HG03097 (cell line): ENCODE measurements around the gene FAM3D.
"Not testable (repeated sequence)": the region's sequence is repeated elsewhere in the genome, so short reads cannot be mapped to it uniquely, and the experiment has no call there.

Source experiments
- ATAC-seq: cut with Tn5 transposase; IDR thresholded peaks from one replicate; pipeline ENCODE4 v1.9.1; 2021; ENCODE audit not compliant: unreplicated experiment, low FRiP score

The FAM3D gene, protein sequence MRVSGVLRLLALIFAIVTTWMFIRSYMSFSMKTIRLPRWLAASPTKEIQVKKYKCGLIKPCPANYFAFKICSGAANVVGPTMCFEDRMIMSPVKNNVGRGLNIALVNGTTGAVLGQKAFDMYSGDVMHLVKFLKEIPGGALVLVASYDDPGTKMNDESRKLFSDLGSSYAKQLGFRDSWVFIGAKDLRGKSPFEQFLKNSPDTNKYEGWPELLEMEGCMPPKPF

DNA sequence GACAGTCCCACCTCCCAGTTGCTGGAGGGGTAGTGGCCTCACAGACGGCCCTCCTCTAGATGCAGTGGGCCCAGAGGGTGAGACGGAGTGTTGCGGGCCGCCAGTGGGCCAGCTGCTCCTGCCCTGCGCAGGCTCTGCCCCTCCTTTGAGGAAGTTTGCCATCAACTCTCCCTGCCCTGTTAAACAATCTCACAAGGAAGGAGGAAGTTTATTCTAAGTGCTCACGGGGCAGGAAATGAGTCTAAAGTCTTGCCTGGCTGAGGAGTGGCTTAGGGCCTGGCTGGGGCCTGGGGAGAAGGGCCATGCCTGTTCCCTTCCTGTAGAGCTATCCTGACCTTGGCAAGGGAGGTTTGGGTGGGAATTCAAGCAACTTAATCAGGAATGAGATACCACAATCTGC is at the start of gene FAM3D:
Gene FAM3D, minus strand, starts transcription at position 92 of the 400 bp plus-strand sequence. CDS start 11,211 bp downstream, outside the sequence.
- no peak for ATAC-seq

DNA sequence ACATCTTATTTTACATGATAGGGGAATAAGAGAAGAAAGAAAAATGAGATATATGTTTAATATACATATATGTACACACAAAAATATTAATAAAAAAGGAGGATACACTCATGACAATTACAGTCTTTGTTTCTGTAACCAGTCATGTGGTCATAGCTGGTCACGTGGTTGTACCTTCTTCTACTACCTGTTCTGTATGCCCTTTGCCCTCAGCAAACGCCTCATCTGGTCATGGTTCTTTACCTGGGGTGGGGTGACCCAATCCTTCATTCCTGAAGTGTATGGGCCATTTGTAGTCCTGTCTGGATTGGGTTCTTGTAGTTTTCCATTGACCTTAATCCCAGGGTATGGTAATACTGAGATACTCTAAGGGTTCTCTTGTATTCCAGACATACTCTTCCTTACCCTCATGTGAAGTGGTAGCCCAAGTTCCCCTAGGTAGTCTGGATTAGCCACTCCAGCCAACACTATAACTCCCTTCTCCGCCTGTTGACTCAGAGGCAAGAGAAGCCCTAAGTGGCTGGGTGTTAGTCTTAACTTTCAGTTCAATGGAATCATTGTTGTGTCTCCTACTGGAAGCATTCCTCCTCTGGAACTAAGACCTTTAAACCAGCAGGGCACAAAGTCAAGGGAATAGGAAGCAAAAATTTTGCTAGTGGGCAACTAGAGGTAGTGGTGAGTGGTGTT is 47.3 kb upstream of the FAM3D start:
- no peak for ATAC-seq

DNA sequence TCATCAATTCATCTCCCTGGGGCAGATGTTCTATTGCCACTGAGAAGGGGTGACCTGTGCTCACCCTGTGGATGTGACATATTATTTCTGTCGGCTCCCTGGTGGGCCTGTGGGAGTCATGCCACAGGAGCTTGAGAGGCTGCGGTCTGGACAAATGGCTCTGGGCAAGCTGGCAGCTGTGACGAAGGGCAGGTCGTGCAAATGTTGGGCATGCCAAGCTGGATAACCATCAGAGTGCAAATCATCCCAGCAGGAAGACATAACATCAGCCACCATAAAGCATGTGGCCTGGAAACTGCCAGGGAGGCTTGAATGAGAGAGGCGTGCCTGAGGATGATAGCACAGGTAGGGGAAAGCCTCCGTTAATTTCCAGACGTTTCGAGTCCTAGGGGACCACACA is 45.3 kb upstream of the FAM3D start:
- ATAC-seq, result no peak

DNA sequence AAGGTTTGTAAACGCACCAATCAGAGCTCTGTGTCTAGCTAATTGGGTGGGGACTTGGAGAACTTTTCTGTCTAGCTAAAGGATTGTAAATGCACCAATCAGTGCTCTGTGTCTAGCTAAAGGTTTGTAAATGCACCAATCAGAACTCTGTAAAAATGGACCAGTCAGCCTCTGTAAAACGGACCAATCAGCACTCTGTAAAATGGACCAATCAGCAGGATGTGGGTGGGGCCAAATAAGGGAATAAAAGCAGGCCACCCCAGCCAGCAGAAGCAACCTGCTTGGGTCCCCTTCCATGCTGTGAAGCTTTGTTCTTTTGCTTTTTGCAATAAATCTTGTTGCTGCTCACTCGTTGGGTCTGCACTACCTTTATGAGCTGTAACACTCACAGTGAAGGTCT is 42.4 kb upstream of the FAM3D start:
- not testable (repeated sequence) for ATAC-seq

DNA sequence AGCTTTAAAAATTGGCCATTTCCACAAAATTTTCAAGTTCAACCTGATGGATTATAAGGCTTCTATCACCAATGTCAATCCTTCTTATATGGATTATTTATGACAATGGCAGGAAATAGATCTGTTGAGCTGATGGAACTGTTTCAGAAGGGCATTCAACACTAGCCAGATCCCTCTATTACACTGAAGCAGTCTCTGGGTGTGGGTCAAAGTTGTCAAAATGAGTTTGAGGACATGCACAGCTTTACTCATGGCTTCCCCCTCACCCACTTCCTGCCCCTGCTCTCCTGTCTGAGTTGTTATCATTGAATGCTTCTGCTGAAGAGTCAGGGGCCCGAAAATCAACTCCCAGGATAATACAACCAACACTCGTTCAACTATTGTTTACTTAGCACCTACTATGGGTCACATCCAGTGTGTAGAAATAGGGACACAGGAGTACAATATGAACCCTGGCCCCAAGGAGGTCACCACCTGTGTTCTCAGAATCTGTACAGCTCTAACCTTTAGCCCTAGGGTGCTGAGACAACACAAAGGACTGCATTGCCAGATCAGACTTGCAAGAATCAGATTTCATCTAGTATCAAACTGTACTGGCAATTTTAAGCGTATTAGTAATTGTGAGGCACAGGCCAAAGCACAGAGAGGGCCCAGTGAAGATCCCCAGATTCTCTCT is 41.7 kb upstream of the FAM3D start:
- ATAC-seq, result no peak

DNA sequence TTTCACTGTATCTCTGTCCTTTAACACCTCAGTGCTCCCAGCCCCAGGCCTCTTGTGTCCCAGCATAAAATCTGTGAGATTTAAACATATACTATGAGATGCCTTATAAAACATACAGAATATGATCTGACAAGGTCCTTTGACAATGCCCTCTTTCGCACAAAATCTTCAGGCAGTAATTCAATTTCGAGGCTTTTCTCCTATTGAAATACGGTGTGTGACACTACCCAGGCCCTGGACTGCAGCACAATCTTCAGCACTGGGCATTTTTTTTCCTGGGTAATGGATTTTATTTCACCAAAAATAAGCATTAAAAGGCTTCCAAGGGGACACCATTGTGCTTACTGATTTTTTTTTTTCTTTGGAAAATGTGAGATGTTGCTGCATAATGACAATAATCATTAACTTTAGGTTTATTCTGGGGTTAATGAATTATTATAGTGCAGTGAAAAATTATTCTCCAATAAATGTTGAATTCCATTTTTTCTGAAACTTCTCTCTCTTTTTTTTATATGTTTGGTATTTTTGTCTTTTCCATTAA is 40.9 kb upstream of the FAM3D start:
- no peak for ATAC-seq

DNA sequence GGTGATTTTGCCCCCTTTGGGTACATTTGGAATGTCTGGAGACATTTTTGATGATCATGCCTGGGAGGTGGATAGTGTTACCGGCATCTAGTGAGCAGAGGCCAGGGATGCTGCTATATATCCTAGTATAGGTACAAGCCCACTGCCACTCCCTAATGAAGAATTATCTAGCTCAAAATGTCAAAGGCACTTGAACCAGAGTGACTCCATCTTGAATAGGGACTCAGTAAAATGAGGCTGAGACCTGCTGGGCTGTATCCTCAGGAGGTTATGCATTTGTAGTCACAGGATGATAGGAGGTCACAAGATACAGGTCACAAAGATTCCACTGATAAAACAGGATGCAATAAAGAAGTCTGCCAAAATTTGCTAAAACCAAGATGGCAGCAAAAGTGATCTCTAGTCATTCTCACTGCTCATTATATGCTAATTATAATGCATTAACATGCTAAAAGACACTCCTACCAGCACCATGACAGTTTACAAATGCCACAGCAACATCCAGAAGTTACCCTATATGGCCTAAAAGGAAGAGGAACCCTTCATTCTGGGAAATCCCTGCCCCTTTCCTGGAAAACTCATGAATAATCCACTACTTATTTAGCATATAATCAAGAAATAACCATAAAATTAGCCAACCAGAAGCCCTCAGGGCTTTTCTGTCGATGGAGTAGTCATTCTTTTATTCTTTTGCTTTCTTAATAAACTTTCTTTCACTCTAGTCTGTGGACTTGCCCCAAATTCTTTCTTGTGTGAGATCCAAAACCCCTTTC is 40.0 kb upstream of the FAM3D start:
- no peak for ATAC-seq

DNA sequence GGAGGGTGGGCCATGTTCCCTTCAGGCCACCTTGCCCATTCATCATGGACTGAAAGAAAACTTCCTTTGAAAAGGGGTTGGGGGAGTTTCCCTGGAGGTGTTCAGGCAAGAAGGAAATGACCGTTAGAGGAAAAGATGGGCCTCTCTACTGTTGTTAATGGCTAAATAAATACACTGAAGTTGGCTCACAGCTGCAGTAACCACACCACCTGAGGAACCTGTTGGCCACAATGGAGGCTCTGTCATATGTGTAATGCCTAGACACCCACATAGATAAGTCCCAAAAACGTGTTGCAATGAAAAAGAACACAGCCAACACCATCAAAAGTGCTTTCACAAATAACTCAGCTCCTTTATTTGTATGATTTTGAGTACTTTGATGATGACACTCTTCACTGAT is 38.2 kb upstream of the FAM3D start:
- ATAC-seq, result no peak

DNA sequence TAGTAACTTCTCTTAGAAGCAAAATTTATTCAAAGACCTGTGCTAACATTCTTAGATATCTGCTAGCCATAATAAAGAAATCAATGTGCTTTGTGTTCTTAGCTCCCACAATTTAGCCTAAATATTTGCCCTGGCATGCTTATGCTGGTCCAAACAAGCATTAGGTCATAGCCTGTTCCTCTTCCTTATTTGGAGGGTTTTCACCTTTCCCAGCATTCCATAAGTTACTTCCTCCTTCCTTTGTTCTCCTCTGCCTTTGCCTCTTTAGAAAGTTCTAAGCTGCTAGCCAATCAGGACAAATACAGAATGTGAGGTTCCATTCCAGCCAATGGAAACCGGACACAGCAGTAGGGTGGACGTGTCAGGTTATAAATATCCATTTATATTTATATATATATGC is 37.7 kb upstream of the FAM3D start:
- ATAC-seq, result not testable (repeated sequence)

DNA sequence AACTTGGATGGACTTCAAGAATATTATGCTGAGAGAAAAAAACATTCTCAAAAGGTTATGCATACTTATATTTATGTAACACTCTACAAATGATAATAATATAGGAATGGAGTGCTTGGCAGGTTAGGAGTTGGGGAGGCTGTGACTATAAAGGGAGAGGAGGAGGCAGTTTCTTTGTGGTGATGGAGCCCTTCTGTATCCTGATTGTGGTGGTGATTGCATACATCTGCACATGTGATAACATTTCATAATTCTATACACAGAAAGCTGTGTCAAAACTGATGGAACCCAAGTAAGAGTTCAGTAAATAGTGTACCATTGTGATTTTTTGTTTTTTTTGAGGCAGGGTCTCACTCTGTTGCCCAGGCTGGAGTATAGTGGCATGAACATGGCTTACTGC is 31.7 kb upstream of the FAM3D start:
- no peak for ATAC-seq

DNA sequence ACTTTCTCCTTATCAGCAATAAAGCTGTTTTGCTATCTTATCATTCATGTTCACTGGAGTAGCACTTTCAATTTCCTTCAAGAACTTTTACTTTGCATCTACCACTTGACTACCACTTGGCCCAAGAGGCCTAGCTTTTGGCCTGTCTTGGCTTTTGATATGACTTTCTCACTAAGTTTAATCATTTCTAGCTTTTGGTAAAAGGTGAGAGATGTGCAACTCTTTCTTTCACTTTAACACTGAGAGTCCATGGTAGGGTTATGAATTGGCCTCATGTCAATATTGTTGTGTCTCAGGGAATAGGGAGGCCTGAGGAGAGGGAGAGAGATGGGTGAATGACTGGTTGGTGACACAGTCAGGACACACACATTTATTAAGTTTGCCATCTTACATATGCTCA is 31.0 kb upstream of the FAM3D start:
- ATAC-seq, result peak; percentile 69

DNA sequence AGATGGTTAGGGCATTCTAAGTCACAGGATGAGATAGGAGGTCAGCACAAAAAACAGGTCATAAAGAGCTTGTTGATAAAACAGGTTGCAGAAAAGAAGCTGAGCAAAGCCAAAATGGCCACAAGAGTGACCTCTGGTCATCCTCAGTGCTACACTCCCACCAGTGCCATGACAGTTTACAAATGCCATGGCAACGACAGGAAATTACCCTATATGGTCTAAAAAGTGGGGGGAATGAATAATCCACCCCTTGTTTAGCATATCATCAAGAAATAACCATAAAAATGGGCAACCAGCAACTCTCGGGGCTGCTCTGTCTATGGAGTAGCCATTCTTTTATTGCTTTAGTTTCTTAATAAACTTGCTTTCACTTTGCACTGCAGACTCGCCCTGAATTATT is 30.2 kb upstream of the FAM3D start:
- not testable (repeated sequence) for ATAC-seq

DNA sequence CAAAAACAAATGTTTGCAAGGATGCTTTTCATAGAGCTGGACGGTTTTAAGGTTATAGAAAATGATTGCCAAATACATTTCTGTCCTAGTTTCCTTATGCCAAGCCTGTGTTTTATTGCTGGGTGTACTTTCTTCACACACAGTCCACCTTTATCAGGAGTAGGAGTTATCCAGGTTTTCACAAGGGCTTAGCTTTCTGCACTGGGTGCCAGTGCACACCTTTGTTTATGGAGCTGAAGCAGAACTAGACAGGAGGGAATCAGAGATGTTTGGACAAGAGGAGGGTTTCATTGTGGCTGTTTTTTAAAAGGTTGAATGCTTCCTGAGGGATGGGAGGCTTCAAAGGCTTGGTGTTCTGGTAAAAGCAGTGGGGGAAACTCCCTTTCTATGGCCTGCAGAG is 29.5 kb upstream of the FAM3D start:
- ATAC-seq, result no peak

DNA sequence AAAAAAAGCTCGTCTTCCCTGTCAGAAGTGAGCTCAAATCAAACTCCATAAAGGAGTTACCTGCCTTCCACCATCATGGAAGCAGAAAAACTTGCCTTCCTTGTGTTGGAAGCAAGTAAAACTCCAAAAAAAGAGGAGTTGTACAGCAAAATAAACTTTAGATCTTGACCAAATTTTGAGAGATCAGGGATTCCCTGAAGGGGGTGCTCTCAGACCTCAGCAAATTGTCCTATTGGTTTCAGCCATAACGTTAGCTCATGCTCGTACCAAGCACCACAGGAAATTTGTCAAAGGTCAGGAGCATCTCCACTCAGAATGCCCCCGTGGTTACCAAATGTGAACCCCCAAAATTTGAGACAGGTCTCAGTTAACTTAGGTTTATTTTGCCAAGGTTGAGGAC is 28.7 kb upstream of the FAM3D start:
- ATAC-seq, result not testable (repeated sequence)

DNA sequence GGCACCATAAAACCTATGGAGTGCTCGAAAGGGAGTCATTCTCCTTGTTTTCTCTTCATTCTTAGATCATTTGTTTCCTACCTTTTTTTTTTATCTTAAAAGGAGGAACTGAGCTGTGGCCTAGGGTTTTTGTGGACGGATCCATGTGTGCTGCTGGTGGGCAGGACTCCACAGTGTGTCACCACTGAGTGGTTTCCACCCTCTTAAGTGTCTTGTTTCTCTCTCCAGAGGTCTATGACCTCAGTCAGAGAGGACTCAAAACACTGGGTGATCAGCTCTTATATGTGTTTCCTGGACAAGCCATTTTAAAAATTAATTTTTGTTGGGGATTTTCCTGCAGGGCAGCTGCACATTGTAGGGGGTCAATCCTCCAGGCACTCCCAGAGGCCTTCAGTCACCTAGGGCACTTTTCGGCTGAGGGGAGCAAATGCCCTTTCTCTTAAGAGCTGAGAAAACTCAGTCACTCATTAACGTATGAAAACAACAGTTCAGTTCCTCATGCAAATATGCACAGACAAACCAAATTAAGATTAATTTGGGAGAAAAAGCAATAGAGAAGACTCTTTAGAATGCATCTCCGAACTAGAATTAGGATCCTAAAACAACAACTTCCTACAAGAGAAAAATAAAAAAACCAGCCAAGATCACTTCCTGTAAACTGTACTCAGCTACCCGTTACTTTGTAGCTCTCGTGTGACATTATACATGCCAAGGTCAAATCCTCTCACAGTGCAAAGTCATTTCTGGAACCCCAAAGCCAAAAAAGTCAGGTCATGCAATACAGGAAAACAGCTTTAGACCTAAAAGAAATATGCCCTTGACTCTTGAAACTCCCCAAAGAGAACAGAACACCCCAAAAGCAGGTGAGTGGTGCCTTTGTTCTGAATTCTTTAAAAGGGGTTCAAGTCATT is 27.6 kb upstream of the FAM3D start:
- ATAC-seq, result no peak

DNA sequence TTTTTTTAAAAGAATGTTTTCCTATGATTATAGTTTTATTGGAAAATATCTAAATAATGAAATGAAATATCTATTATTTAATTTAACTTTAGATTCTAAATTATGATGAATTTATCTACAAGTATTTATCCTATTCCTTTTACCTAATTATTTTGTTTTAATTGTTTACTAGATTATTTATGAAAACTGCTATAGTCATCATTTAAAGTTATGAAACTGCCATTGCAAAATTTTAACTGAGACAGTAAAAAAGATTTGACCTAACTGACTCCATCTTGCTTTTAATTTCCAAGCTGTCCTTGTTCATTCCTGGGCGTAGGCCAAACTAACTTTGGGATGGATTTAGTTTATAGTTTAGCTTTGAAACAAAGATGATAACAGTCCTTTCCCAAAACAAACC is 25.9 kb upstream of the FAM3D start:
- ATAC-seq, result no peak

DNA sequence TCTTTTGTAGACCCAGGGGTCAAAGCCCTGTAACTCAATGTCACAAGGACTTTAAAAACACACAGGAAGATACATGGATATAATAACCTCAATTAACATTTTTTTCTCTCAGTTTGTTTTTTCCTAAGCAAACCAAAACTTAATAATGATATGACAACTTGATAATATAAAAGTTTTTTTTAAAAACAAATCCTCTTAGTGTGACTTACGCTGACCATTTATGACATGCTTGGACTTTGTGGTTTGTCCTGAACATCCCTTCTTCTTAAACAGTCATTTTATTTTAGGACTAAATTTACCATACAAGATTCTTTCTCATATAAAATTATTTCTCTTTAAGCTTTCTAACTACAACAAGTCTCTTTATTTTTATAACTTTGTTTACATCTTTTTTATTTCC is 25.4 kb upstream of the FAM3D start:
- no peak for ATAC-seq

DNA sequence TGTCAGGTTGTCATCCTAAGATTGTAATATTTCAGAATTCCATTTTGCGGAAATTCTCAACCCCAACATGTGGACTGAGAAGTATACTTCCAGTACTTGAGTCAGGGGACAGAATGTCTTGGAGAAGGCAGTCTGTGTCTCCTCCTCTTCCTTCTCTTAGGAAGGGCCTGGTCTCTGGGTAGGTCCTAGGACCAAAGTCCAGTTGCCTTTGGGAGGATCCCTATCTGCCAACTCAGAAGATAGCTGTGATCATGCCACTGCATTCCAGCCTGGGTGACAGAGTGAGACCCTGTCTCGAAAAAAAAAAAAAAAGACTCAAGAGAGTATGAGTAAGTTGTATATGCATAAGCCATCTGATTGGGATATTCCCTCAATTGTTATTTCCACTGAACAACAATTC is 23.9 kb upstream of the FAM3D start:
- no peak for ATAC-seq

DNA sequence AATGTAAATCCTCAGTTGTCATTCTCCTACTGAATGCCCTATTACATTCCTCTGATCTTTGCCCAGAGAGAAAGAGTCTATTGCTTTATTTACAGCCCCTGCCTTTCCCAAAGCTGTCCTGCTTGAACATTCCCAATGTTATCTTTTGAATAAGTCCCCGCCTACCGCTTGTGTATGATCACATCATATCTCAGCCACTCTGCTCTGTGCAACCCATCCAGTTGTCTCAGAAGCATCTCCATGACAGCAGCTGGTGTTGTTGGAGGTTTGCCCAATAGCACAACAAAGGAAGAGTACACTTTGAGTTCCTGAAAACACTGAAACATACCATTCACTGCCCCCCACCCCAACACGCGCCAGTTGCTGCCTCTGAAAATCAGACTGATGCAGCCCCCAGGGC is 22.0 kb upstream of the FAM3D start:
- ATAC-seq, result no peak

DNA sequence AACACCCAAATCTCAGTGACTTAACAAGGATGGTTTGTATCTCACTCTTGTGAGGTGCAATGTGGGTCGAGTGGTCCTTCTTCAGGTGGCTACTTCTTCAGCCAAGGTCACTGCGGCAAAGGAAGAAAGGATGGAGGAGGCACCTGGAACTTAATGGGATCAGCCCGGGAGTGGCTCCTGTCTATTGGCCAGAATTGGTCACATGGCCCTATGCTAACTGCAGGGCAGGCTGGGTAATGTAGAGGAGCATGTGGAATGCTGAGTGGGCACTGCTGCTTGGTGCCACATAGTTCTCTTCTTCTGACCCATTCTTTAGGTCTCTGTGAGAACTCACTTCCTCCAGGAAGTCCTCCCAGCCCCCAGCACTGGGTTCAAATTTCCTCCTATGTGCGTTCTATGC is 20.3 kb upstream of the FAM3D start:
- ATAC-seq, result no peak
